ENCODE measurements around the gene MXRA8.

DNA sequence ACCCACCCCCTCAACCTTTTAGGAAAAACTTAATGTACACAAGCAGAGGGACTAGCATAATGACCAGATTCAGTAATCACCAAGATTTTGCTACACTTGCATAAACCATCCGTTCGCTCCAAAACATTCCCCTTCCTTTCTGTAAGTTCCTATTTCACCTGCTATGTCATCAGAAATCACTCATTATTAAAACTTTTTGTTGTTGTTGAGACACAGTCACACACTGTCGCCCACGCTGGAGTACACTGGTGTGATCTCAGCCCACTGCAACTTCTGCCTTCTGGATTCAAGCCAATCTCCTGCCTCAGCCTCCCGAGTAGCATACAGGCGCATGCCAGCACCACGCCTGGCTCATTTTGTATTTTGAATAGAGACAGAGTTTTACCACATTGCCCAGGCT, 45.3 kb upstream of the MXRA8 start:
- TF ChIP-seq SIN3A (IDR thresholded peaks at IDR 0.05; ENCODE audit: borderline replicate concordance, insufficient read depth, low read length) (no peak), POLR2AphosphoS5 (IDR thresholded peaks at IDR 0.05; ENCODE audit: low read depth, low read length) (no peak), TAF1 (IDR thresholded peaks at IDR 0.05; ENCODE audit: borderline replicate concordance, insufficient read depth, low read length) (no peak)
- TF ChIP-seq, protein P1, sequence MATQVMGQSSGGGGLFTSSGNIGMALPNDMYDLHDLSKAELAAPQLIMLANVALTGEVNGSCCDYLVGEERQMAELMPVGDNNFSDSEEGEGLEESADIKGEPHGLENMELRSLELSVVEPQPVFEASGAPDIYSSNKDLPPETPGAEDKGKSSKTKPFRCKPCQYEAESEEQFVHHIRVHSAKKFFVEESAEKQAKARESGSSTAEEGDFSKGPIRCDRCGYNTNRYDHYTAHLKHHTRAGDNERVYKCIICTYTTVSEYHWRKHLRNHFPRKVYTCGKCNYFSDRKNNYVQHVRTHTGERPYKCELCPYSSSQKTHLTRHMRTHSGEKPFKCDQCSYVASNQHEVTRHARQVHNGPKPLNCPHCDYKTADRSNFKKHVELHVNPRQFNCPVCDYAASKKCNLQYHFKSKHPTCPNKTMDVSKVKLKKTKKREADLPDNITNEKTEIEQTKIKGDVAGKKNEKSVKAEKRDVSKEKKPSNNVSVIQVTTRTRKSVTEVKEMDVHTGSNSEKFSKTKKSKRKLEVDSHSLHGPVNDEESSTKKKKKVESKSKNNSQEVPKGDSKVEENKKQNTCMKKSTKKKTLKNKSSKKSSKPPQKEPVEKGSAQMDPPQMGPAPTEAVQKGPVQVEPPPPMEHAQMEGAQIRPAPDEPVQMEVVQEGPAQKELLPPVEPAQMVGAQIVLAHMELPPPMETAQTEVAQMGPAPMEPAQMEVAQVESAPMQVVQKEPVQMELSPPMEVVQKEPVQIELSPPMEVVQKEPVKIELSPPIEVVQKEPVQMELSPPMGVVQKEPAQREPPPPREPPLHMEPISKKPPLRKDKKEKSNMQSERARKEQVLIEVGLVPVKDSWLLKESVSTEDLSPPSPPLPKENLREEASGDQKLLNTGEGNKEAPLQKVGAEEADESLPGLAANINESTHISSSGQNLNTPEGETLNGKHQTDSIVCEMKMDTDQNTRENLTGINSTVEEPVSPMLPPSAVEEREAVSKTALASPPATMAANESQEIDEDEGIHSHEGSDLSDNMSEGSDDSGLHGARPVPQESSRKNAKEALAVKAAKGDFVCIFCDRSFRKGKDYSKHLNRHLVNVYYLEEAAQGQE (IDR thresholded peaks at IDR 0.05; ENCODE audit: insufficient read depth in 1 of 2, low read depth in 2 of 2, low read length in 2 of 2) = no peak
